K562 (cell line): Measurements from ENCODE around the gene MATN1. TPM values are rescaled to one million over a fixed set of nuclear protein-coding genes. Genes with fewer than 3 reads are reported as not detected.

ENCODE experiments used
- KDM4B ChIP-seq, 2 experiments: fragments of 450-650 bp in 1 of 2; sonication (generic) in 1 of 2; IDR thresholded peaks; 2 replicates each; pipeline ENCODE4 v1.6.1; 2016 to 2017; ENCODE audit warnings: borderline replicate concordance in 2 of 2, antibody characterized with exemption in 1 of 2, low read depth in 1 of 2, mild to moderate bottlenecking in 1 of 2
- PRDM10 ChIP-seq: fragments of 450-650 bp; IDR thresholded peaks from 2 replicates; pipeline ENCODE4 v1.6.1; 2018; ENCODE audit not compliant: partially characterized antibody
- SREBF2 ChIP-seq: sonication (generic); formaldehyde crosslinking; IDR thresholded peaks from 2 replicates; pipeline ENCODE4 v1.4.0; 2020; ENCODE audit warnings: mild to moderate bottlenecking, missing genetic modification reagents
- ZNF197 ChIP-seq: fragments of 200-800 bp; sonication (Bioruptor generic); IDR thresholded peaks from 2 replicates; pipeline ENCODE4 v1.6.1; 2016; ENCODE audit warnings: low read depth, missing genetic modification characterization, missing compliant biosample characterization
- polyA plus RNA-seq, 8 experiments: library from polyadenylated mRNA; depleted of rRNA in 4 of 8; stranded (reverse) in 5 of 8; unstranded in 3 of 8; fragments of >200 nt; fragmentation: Nextera tagmentation in 2 of 8; fragmentation: Illumina TruSeq in 1 of 8; extraction: Ambion mirVana in 2 of 8; extraction: Trizol in 1 of 8; gene quantifications; 2 replicates each; pipeline versions ENCODE4 v1.2.1 to v1.2.3, GENCODE V29; 2011 to 2014; ENCODE audit warnings: inconsistent platforms in 1 of 8, missing spikeins in 1 of 8
- total RNA-seq, 7 experiments: library from RNA; depleted of rRNA in 6 of 7; stranded (reverse); fragments of >200 nt in 6 of 7; fragmentation: Illumina TruSeq in 2 of 7; extraction: Trizol in 2 of 7; gene quantifications; 2 replicates each; pipeline versions ENCODE4 v1.2.1 to v1.2.3, GENCODE V29; 2011 to 2021; ENCODE audit warnings: low replicate concordance in 1 of 7

Gene MATN1
- total and polyA plus RNA-seq, 9 of the 15 experiments (the other 6 are each of a cell fraction or from before 2014, with no cell fraction given), result 0.10 to 2.3 (median 1.2) TPM

GRCh38 chr1:30731109-30731805 lies 7.9 kb upstream of the MATN1 start (continued):
- TF ChIP-seq PRDM10 (peak; percentile 35), KDM4B (IDR thresholded peaks at IDR 0.05; ENCODE audit: borderline replicate concordance in 2 of 2, low read depth in 1 of 2) (peak in 1 of 2 experiments; percentile 22; a peak in 1 of 4 replicates), SREBF2 (CRISPR knock-in tag) (0 out of 2 replicates have a peak, but pooled peaks have one; percentile 54), ZNF197 (CRISPR knock-in tag) (no peak)
